Upper lobe of left lung (tissue), 4 donors: Measurements from ENCODE around the gene FCRL6.

Source experiments
- CTCF ChIP-seq, 6 experiments: fragments of 450-650 bp in 4 of 6; fragments of 200-600 bp in 2 of 6; sonication (generic) in 2 of 6; IDR thresholded peaks; one replicate each; pipeline ENCODE4 v1.5.1; 2016 to 2019; ENCODE audit warnings: antibody characterized with exemption in 6 of 6
- EP300 ChIP-seq, 4 donors: sonication (generic); formaldehyde crosslinking; IDR thresholded peaks; one replicate each; pipeline ENCODE4 v1.5.1; 2017; ENCODE audit warnings: antibody characterized with exemption in 4 of 4, control low read depth in 2 of 4
- POLR2A ChIP-seq, 4 donors: fragments of 450-650 bp; IDR thresholded peaks; one replicate each; pipeline ENCODE4 v1.5.1; 2016 to 2017; ENCODE audit warnings: antibody characterized with exemption in 4 of 4, mild to moderate bottlenecking in 2 of 4
- POLR2AphosphoS5 ChIP-seq, 2 donors: sonication (generic); formaldehyde crosslinking; IDR thresholded peaks; one replicate each; pipeline ENCODE4 v1.5.1; 2017; ENCODE audit warnings: antibody characterized with exemption in 2 of 2

GRCh38 chr1:159830722-159831121, 28.6 kb downstream of the FCRL6 start:
- TF ChIP-seq CTCF (IDR thresholded peaks at IDR 0.05) = no peak
- TF ChIP-seq POLR2AphosphoS5 (IDR thresholded peaks at IDR 0.05) = no peak
- TF ChIP-seq POLR2A (IDR thresholded peaks at IDR 0.05) = no peak
- no peak for TF ChIP-seq EP300 (IDR thresholded peaks at IDR 0.05)
